HCT116 (cell line): ENCODE results near the gene CNTN2. TPM values are rescaled to one million over a fixed set of nuclear protein-coding genes. Genes with fewer than 3 reads are reported as not detected.

ENCODE experiments used
- ATAC-seq: fragments of 200-7000 bp; cut with Tn5 transposase; 2 replicates; pipeline ENCODE4 v1.9.1; 2020; ENCODE audit warnings: mild to moderate bottlenecking, moderate library complexity
- BruUV-seq: library from RNA; stranded (reverse); fragments of 400-500 nt; replicated peaks from 2 replicates; lab custom pipeline; 2021; lab: Mats Ljungman, UMichigan
- CTCF ChIA-PET: fragments of 300-600 bp; sonication (Branson Sonifier 250); formaldehyde crosslinking; loops from one replicate; lab custom pipeline; 2021; ENCODE audit warnings: antibody characterized with exemption; lab: Charles Lee
- POLR2A ChIA-PET: fragments of 300-600, 350-600 bp; sonication (Branson Sonifier 250); formaldehyde crosslinking; loops from one replicate; lab custom pipeline; 2021; ENCODE audit warnings: antibody characterized with exemption; lab: Charles Lee
- RAD21 ChIA-PET, 2 experiments: fragments of 300-600 bp; sonication (Branson Sonifier 250); formaldehyde crosslinking; loops; one replicate each; lab custom pipeline; 2023; ENCODE audit warnings: low total read pairs in 2 of 2; ENCODE audit not compliant: uncharacterized antibody in 2 of 2, unreplicated experiment in 2 of 2, low non-redundant PET in 1 of 2; lab: Charles Lee
- DNase-seq: peaks from one replicate; pipeline ENCODE4 v3.0.0-alpha.2; 2010; ENCODE audit warnings: low read depth, low spot score
- H2AFZ ChIP-seq: fragments of 200-600 bp; shearing (Covaris generic), sonication (generic); 2 replicates; pipeline ENCODE4 v1.6.1; 2017; ENCODE audit warnings: low read depth, mixed run types, mixed read lengths, antibody characterized with exemption, low read length; ENCODE audit not compliant: poor library complexity, severe bottlenecking
- H3K27ac ChIP-seq: 2 replicates; pipeline ENCODE4 v1.5.1; 2012; ENCODE audit warnings: low read depth, low read length
- H3K27me3 ChIP-seq: fragments of 200-600 bp; sonication (generic); 2 replicates; pipeline ENCODE4 v1.6.1; 2016; ENCODE audit warnings: mixed run types, low read length, mixed read lengths; ENCODE audit not compliant: insufficient read depth
- H3K36me3 ChIP-seq, 2 experiments: fragments of 200-500 bp in 1 of 2; fragments of 200-600 bp in 1 of 2; sonication (Bioruptor generic) in 1 of 2; sonication (generic) in 1 of 2; 2 replicates each; pipeline versions ENCODE4 v1.5.1 to v1.6.1; 2014 to 2016; ENCODE audit warnings: low read length in 2 of 2, inconsistent platforms in 1 of 2, mixed read lengths in 1 of 2, mixed run types in 1 of 2; ENCODE audit not compliant: insufficient read depth in 2 of 2, control insufficient read depth in 1 of 2
- H3K4me1 ChIP-seq, 2 experiments: fragments of 200-600 bp in 1 of 2; sonication (generic) in 1 of 2; 2 replicates each; pipeline versions ENCODE4 v1.5.1 to v1.6.1; 2012 to 2017; ENCODE audit warnings: low read length in 2 of 2, inconsistent platforms in 1 of 2, mild to moderate bottlenecking in 1 of 2, mixed read lengths in 1 of 2, mixed run types in 1 of 2, moderate library complexity in 1 of 2; ENCODE audit not compliant: insufficient read depth in 2 of 2, control insufficient read depth in 1 of 2
- H3K4me2 ChIP-seq: fragments of 200-600 bp; sonication (generic); 2 replicates; pipeline ENCODE4 v1.6.1; 2017; ENCODE audit warnings: mixed run types, low read length, mixed read lengths
- H3K4me3 ChIP-seq, 2 experiments: fragments of 200-600 bp in 1 of 2; sonication (generic) in 1 of 2; replicated peaks in 1 of 2; 2 replicates each; pipeline ENCODE4 v1.5.1; 2011 to 2016; ENCODE audit warnings: low read length in 2 of 2, control low read depth in 1 of 2, low read depth in 1 of 2, mild to moderate bottlenecking in 1 of 2, mixed read lengths in 1 of 2, mixed run types in 1 of 2
- H3K79me2 ChIP-seq: fragments of 200-600 bp; sonication (generic); 2 replicates; pipeline ENCODE4 v1.6.1; 2017; ENCODE audit warnings: mild to moderate bottlenecking, mixed run types, low read length, moderate library complexity, mixed read lengths; ENCODE audit not compliant: insufficient read depth
- H3K9ac ChIP-seq: fragments of 200-600 bp; sonication (generic); 2 replicates; pipeline ENCODE4 v1.6.1; 2016; ENCODE audit warnings: low read length, mixed read lengths
- H3K9me2 ChIP-seq: fragments of 200-600 bp; sonication (generic), shearing (Covaris generic); 2 replicates; pipeline ENCODE4 v1.6.1; 2017; ENCODE audit warnings: mixed run types, mild to moderate bottlenecking, moderate library complexity; ENCODE audit not compliant: insufficient read depth
- H3K9me3 ChIP-seq, 2 experiments: fragments of 200-500 bp in 1 of 2; fragments of 200-600 bp in 1 of 2; sonication (Bioruptor generic) in 1 of 2; sonication (generic) in 1 of 2; 2 replicates each; pipeline ENCODE4 v1.6.1; 2014 to 2017; ENCODE audit warnings: low read length in 2 of 2, mixed read lengths in 2 of 2, inconsistent platforms in 1 of 2, low read depth in 1 of 2, mild to moderate bottlenecking in 1 of 2, mixed run types in 1 of 2, moderate library complexity in 1 of 2; ENCODE audit not compliant: control insufficient read depth in 1 of 2, insufficient read depth in 1 of 2
- H4K20me1 ChIP-seq: fragments of 200-600 bp; sonication (generic), shearing (Covaris generic); 2 replicates; pipeline ENCODE4 v1.6.1; 2017; ENCODE audit warnings: mixed run types, mild to moderate bottlenecking, moderate library complexity; ENCODE audit not compliant: insufficient read depth
- CBX3 ChIP-seq: IDR thresholded peaks from 2 replicates; pipeline ENCODE4 v1.6.1; 2012; ENCODE audit warnings: low read depth
- CEBPB ChIP-seq: IDR thresholded peaks from 2 replicates; pipeline ENCODE4 v1.6.1; 2012; ENCODE audit warnings: low read depth
- EGR1 ChIP-seq: IDR thresholded peaks from 2 replicates; pipeline ENCODE4 v1.6.1; 2012; ENCODE audit warnings: low read depth
- EZH2phosphoT487 ChIP-seq: fragments of 200-600 bp; IDR thresholded peaks from 2 replicates; pipeline ENCODE4 v1.6.1; 2018; ENCODE audit warnings: antibody characterized with exemption, borderline replicate concordance
- JUND ChIP-seq: IDR thresholded peaks from 2 replicates; pipeline ENCODE4 v1.6.1; 2012
- POLR2A ChIP-seq: IDR thresholded peaks from 2 replicates; pipeline ENCODE4 v1.7.0; 2011; ENCODE audit warnings: borderline replicate concordance; ENCODE audit not compliant: insufficient read depth, insufficient read length; ENCODE audit errors: extremely low read depth
- POLR2AphosphoS5 ChIP-seq: IDR thresholded peaks from 2 replicates; pipeline ENCODE4 v1.6.1; 2011; ENCODE audit warnings: mild to moderate bottlenecking, low read depth, low read length, moderate library complexity
- SIN3A ChIP-seq: IDR thresholded peaks from 2 replicates; pipeline ENCODE4 v1.6.1; 2012; ENCODE audit warnings: low read depth
- TCF7L2 ChIP-seq: IDR thresholded peaks from 2 replicates; pipeline ENCODE4 v1.7.0; 2011; ENCODE audit warnings: borderline replicate concordance, inconsistent platforms; ENCODE audit not compliant: insufficient read depth, insufficient read length; ENCODE audit errors: extremely low read depth
- ZFX ChIP-seq: fragments of 450-650 bp; IDR thresholded peaks from 2 replicates; pipeline ENCODE4 v1.6.1; 2017
- intact Hi-C: fragments of 100-400 bp; cut with micrococcal nuclease; formaldehyde crosslinking; loops from 2 replicates; pipeline ENCODE4 v1.10.0; 2022
- total RNA-seq: library from RNA; stranded (reverse); gene quantifications from one replicate; pipeline ENCODE4 v1.2.1, GENCODE V29; 2021; ENCODE audit not compliant: unreplicated experiment
- TF ChIP-seq, protein P1 (sequence below): IDR thresholded peaks from 2 replicates; pipeline ENCODE4 v1.6.1; 2012; ENCODE audit warnings: low read depth
- TF ChIP-seq, protein P2 (sequence below): IDR thresholded peaks from 2 replicates; pipeline ENCODE4 v1.6.1; 2012

The CNTN2 gene
- total RNA-seq, 1 experiment from 2014 or later: 0.15 TPM

DNA sequence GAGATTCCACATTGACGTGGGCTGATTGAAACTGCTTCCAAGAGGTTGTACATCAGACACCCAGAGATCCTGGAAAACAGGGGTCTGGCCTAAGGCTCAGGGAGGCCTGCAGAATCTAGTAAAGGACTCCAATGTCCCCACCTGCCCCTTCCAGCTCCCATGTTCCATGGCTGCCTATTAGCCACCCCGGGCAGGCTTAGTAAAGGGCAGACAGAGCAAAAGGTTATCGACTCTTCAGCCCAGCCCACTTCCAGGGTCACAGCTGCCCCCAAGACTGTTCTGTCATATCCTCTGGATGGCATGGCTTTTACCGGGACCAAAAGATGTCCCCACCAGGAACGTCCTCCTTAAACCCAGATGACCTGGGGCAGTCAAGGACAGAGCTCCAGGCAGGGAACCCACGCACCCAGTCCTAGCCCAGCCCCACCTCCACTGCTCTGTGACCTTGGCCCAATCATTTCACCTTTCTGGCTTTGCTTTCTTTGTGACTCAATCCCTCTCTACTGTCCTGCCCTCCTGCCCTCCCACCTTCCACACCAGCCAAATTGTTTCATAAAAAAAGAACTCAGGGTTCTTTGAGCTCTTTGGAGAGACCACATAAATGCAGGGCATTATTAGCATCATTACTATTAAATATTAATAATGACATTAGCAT lies 4.8 kb upstream of the CNTN2 start (continued):
- TF ChIP-seq, protein P1, sequence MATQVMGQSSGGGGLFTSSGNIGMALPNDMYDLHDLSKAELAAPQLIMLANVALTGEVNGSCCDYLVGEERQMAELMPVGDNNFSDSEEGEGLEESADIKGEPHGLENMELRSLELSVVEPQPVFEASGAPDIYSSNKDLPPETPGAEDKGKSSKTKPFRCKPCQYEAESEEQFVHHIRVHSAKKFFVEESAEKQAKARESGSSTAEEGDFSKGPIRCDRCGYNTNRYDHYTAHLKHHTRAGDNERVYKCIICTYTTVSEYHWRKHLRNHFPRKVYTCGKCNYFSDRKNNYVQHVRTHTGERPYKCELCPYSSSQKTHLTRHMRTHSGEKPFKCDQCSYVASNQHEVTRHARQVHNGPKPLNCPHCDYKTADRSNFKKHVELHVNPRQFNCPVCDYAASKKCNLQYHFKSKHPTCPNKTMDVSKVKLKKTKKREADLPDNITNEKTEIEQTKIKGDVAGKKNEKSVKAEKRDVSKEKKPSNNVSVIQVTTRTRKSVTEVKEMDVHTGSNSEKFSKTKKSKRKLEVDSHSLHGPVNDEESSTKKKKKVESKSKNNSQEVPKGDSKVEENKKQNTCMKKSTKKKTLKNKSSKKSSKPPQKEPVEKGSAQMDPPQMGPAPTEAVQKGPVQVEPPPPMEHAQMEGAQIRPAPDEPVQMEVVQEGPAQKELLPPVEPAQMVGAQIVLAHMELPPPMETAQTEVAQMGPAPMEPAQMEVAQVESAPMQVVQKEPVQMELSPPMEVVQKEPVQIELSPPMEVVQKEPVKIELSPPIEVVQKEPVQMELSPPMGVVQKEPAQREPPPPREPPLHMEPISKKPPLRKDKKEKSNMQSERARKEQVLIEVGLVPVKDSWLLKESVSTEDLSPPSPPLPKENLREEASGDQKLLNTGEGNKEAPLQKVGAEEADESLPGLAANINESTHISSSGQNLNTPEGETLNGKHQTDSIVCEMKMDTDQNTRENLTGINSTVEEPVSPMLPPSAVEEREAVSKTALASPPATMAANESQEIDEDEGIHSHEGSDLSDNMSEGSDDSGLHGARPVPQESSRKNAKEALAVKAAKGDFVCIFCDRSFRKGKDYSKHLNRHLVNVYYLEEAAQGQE: no peak

DNA sequence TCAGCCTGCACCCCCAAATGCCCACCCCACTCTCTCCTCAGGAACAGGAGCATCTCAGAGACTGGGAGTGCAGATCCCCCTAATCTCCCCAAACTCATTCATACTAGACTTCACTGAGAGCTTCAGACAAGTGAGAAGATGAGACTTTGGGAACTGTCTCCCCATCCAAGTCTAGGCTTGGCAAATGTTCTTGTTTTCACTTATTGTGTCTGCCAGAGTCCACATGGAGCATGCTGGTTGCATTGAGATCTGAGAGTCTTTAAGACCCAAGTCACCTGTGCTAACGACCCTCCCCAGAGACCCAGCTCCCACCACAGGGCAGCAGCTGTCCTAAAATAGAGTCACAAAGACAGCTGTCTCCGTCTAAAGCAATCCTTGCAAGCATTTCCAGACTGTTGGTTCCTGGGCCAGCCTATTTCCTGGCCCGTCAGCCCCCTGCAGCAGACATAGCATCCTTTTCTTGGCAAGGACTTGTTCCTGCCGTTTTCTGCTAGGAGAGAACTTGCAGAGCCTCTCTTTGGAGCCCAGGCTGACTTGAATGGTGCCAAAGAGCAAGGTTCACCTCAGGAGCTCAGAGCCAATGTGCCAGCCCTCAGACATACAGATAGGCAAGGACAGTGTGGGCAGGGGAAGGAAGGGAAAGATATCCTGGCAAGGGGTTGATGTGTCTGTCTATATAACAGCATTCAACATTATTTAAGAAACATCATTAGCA lies 1.9 kb upstream of the CNTN2 start:
- Histone ChIP-seq H3K9ac (no peak overlapping the region), H3K27me3 (peaks cover 18% of the 10 kb centered on the region; the same call in 1 of the 2 replicates), H2AFZ (no peak overlapping the region), H3K36me3 (no peaks in the 10 kb centered on the region), H3K27ac (no peak overlapping the region), H3K4me3 (no peak overlapping the region), H3K4me1 (no peaks in the 10 kb centered on the region), H3K9me3 (no peaks in the 10 kb centered on the region), H3K4me2 (no peak overlapping the region), H4K20me1 (no peaks in the 10 kb centered on the region), H3K79me2 (no peaks in the 10 kb centered on the region), H3K9me2 (no peaks in the 10 kb centered on the region)
- POLR2A ChIA-PET: no interaction called here
- ATAC-seq: no peak
- TF ChIP-seq, protein P2, sequence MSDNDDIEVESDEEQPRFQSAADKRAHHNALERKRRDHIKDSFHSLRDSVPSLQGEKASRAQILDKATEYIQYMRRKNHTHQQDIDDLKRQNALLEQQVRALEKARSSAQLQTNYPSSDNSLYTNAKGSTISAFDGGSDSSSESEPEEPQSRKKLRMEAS: no peak
- no peak for TF ChIP-seq POLR2AphosphoS5
- TF ChIP-seq TCF7L2: no peak
- no peak for TF ChIP-seq EGR1
- TF ChIP-seq EZH2phosphoT487: no peak
- TF ChIP-seq CEBPB: no peak
- TF ChIP-seq CBX3: no peak
- no peak for TF ChIP-seq POLR2A
- TF ChIP-seq JUND: no peak
- TF ChIP-seq SIN3A: no peak
- no peak for TF ChIP-seq ZFX
- intact Hi-C loops: no loop called here
- BruUV-seq: no TSS peak
- RAD21 ChIA-PET: no interaction called here
- CTCF ChIA-PET: no interaction called here
- no peak for DNase-seq
